Progenitor cell of endocrine pancreas (in vitro differentiated cells): ENCODE measurements around the gene TLK2. TPM values are rescaled to one million over a fixed set of nuclear protein-coding genes. Genes with fewer than 3 reads are reported as not detected.

ENCODE experiments used
- DNase-seq: peaks from one replicate; pipeline ENCODE4 v3.0.0; 2021; ENCODE audit warnings: low spot score; ENCODE audit not compliant: unreplicated experiment
- H3K27ac Mint-ChIP-seq: 2 replicates; pipeline ENCODE4 v1.8.0; 2021; ENCODE audit warnings: mild to moderate bottlenecking, moderate library complexity, mixed read lengths
- H3K27me3 Mint-ChIP-seq: 2 replicates; pipeline ENCODE4 v1.8.0; 2021; ENCODE audit warnings: mixed read lengths
- H3K36me3 Mint-ChIP-seq: 2 replicates; pipeline ENCODE4 v1.8.0; 2022; ENCODE audit warnings: mixed read lengths; ENCODE audit not compliant: insufficient read depth
- H3K4me1 Mint-ChIP-seq: 2 replicates; pipeline ENCODE4 v1.8.0; 2021; ENCODE audit warnings: low read depth, mixed read lengths
- H3K4me3 Mint-ChIP-seq: 2 replicates; pipeline ENCODE4 v1.8.0; 2021; ENCODE audit warnings: low read depth, mild to moderate bottlenecking, moderate library complexity, mixed read lengths
- H3K9me3 Mint-ChIP-seq: 2 replicates; pipeline ENCODE4 v1.8.0; 2021; ENCODE audit warnings: low read depth, mixed read lengths
- CTCF ChIP-seq: fragments of 200-600 bp; sonication (generic); IDR thresholded peaks from one replicate; pipeline ENCODE4 v1.5.0; 2021; ENCODE audit warnings: antibody characterized with exemption, mild to moderate bottlenecking; ENCODE audit not compliant: unreplicated experiment
- total RNA-seq: library from RNA; stranded (reverse); gene quantifications from 2 replicates; pipeline ENCODE4 v1.2.1, GENCODE V29; 2021

Gene TLK2
- total RNA-seq, 1 donor from 2014 or later, result 70.1 TPM

- Mint-ChIP-seq H3K9me3 (no peaks in the 10 kb centered on the region), H3K4me1 (peaks cover 13% of the 10 kb centered on the region), H3K36me3 (no peaks in the 10 kb centered on the region), H3K27ac (no peak overlapping the region), H3K27me3 (peaks cover 16% of the 10 kb centered on the region), H3K4me3 (no peak overlapping the region)
- no peak for TF ChIP-seq CTCF
- DNase-seq, result no peak
Observed at GRCh38 chr17:62649570-62649969, 170.9 kb downstream of the TLK2 start.

- H3K4me1 Mint-ChIP-seq, result peaks cover 13% of the 10 kb centered on the region
- no peak overlapping the region for H3K27ac Mint-ChIP-seq
- peaks cover 16% of the 10 kb centered on the region for H3K27me3 Mint-ChIP-seq
- H3K9me3 Mint-ChIP-seq, result no peaks in the 10 kb centered on the region
- H3K36me3 Mint-ChIP-seq, result no peaks in the 10 kb centered on the region
- DNase-seq, result no peak
- TF ChIP-seq CTCF, result no peak
- no peak overlapping the region for H3K4me3 Mint-ChIP-seq
Observed at GRCh38 chr17:62650587-62650986, 172.0 kb downstream of the TLK2 start.

- H3K9me3 Mint-ChIP-seq, result no peaks in the 10 kb centered on the region
- H3K4me3 Mint-ChIP-seq, result peak overlapping the region; percentile 74
- no peaks in the 10 kb centered on the region for H3K36me3 Mint-ChIP-seq
- TF ChIP-seq CTCF, result no peak
- H3K4me1 Mint-ChIP-seq, result peaks cover 13% of the 10 kb centered on the region
- peaks cover 16% of the 10 kb centered on the region for H3K27me3 Mint-ChIP-seq
- no peak for DNase-seq
- peak overlapping the region; percentile 19 for H3K27ac Mint-ChIP-seq
Observed at GRCh38 chr17:62652251-62653001, 173.8 kb downstream of the TLK2 start.

GRCh38 chr17:62653002-62653825, 174.6 kb downstream of the TLK2 start:
- H3K4me3 Mint-ChIP-seq, result peak overlapping the region; percentile 74
- peaks cover 13% of the 10 kb centered on the region for H3K4me1 Mint-ChIP-seq
- no peak for TF ChIP-seq CTCF
- H3K36me3 Mint-ChIP-seq, result no peaks in the 10 kb centered on the region
- no peaks in the 10 kb centered on the region for H3K9me3 Mint-ChIP-seq
- no peak for DNase-seq
- H3K27ac Mint-ChIP-seq, result no peak overlapping the region
- peaks cover 16% of the 10 kb centered on the region for H3K27me3 Mint-ChIP-seq

GRCh38 chr17:62653826-62654761, 175.5 kb downstream of the TLK2 start:
- H3K27me3 Mint-ChIP-seq, result peaks cover 11% of the 10 kb centered on the region
- peak overlapping the region; percentile 74 for H3K4me3 Mint-ChIP-seq
- no peaks in the 10 kb centered on the region for H3K9me3 Mint-ChIP-seq
- no peak for TF ChIP-seq CTCF
- H3K36me3 Mint-ChIP-seq, result no peaks in the 10 kb centered on the region
- H3K4me1 Mint-ChIP-seq, result peaks cover 7% of the 10 kb centered on the region
- H3K27ac Mint-ChIP-seq, result no peak overlapping the region
- DNase-seq, result no peak
